ENCODE results near the gene SEC23B.

DNA sequence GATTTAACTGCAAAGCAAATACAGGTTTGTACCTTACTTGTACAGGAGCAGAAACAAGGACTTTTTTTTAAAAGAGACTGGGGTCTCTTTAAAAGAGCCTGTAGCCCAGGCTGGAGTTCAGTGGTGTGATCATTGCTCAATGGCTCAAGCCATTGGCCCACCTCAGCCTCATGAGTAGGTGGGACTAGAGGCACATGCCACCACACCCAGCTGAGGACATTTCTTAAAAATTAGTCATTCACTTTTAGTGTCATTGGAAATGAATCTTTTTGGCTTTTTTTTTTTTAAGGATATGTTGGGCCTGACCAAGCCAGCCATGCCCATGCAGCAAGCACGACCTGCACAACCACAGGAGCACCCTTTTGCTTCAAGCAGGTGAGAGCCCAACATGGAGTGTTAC, 16.9 kb downstream of the SEC23B start:
- TF ChIP-seq ATF6 (CRISPR knock-in tag; IDR thresholded peaks at IDR 0.05) (no peak), OVOL2 (CRISPR knock-in tag; IDR thresholded peaks at IDR 0.05; ENCODE audit: borderline replicate concordance) (no peak), CTCF (IDR thresholded peaks at IDR 0.05) (no peak), CREB1 (CRISPR knock-in tag; IDR thresholded peaks at IDR 0.05) (no peak), ZBTB21 (CRISPR knock-in tag; IDR thresholded peaks at IDR 0.05; ENCODE audit: borderline replicate concordance) (no peak), RORB (CRISPR knock-in tag; IDR thresholded peaks at IDR 0.05) (no peak), MAX (CRISPR knock-in tag; IDR thresholded peaks at IDR 0.05) (no peak), USF2 (CRISPR knock-in tag; IDR thresholded peaks at IDR 0.05) (no peak), FOXP1 (CRISPR knock-in tag; IDR thresholded peaks at IDR 0.05; ENCODE audit: borderline replicate concordance) (no peak), GABPB1 (CRISPR knock-in tag; IDR thresholded peaks at IDR 0.05) (no peak), ZSCAN18 (CRISPR knock-in tag; IDR thresholded peaks at IDR 0.05) (no peak), ERG (CRISPR knock-in tag; IDR thresholded peaks at IDR 0.05) (no peak), RELA (CRISPR knock-in tag; IDR thresholded peaks at IDR 0.05; ENCODE audit: borderline replicate concordance) (no peak), NFATC4 (CRISPR knock-in tag; IDR thresholded peaks at IDR 0.05) (no peak)

All from WTC11 (cell line).